IMR-90 (cell line): Measurements from ENCODE around the gene DNAJB9. TPM values are rescaled to one million over a fixed set of nuclear protein-coding genes. Genes with fewer than 3 reads are reported as not detected.

Experiments used
- ATAC-seq: fragments of 200-7000 bp; cut with Tn5 transposase; 2 replicates; pipeline ENCODE4 v1.9.1; 2020; ENCODE audit warnings: low read depth, mild to moderate bottlenecking, moderate library complexity
- BruUV-seq: library from RNA; stranded (reverse); fragments of 400-500 nt; replicated peaks from 2 replicates; lab custom pipeline; 2021; lab: Mats Ljungman, UMichigan
- CTCF ChIA-PET: fragments of 300-600 bp; formaldehyde crosslinking; extraction: SDS; loops from one replicate; lab custom pipeline; 2021; ENCODE audit warnings: antibody characterized with exemption; lab: Yijun Ruan, JAX
- POLR2A ChIA-PET: fragments of 300-600 bp; sonication (Branson Sonifier 250); formaldehyde crosslinking; loops from one replicate; lab custom pipeline; 2022; ENCODE audit warnings: antibody characterized with exemption; ENCODE audit not compliant: unreplicated experiment; lab: Charles Lee
- DNase-seq: peaks from one replicate; pipeline ENCODE4 v3.0.0; 2013
- H2AFZ ChIP-seq: replicated peaks from 2 replicates; pipeline ENCODE3; 2013; ENCODE audit warnings: low read length, mild to moderate bottlenecking; ENCODE audit not compliant: poor library complexity
- H2AK5ac ChIP-seq: 2 replicates; pipeline ENCODE4 v1.6.1; 2013; ENCODE audit warnings: low read depth, low read length, inconsistent platforms
- H2AK9ac ChIP-seq: replicated peaks from 2 replicates; pipeline ENCODE3; 2013; ENCODE audit warnings: mild to moderate bottlenecking, low read depth, low read length, moderate library complexity; ENCODE audit not compliant: poor library complexity
- H2BK120ac ChIP-seq: 2 replicates; pipeline ENCODE4 v1.6.1; 2013; ENCODE audit warnings: low read depth, low read length, inconsistent platforms
- H2BK15ac ChIP-seq: 3 replicates; pipeline ENCODE4 v1.6.1; 2013; ENCODE audit warnings: low read depth, low read length, inconsistent platforms
- H2BK20ac ChIP-seq: 2 replicates; pipeline ENCODE4 v1.6.1; 2013; ENCODE audit warnings: low read depth, mild to moderate bottlenecking, inconsistent platforms, low read length, moderate library complexity
- H2BK5ac ChIP-seq: 2 replicates; pipeline ENCODE4 v1.6.1; 2013; ENCODE audit warnings: mild to moderate bottlenecking, low read depth, low read length, inconsistent platforms; ENCODE audit not compliant: poor library complexity, severe bottlenecking
- H3K14ac ChIP-seq: replicated peaks from 2 replicates; pipeline ENCODE4 v1.6.1; 2013; ENCODE audit warnings: low read depth, low read length, inconsistent platforms
- H3K18ac ChIP-seq: 2 replicates; pipeline ENCODE4 v1.6.1; 2013; ENCODE audit warnings: low read depth, low read length, control low read depth
- H3K23ac ChIP-seq: 2 replicates; pipeline ENCODE4 v1.6.1; 2013; ENCODE audit warnings: low read depth, low read length, inconsistent platforms
- H3K27ac ChIP-seq: 2 replicates; pipeline ENCODE4 v1.5.1; 2013; ENCODE audit warnings: mild to moderate bottlenecking, control low read depth, low read length; ENCODE audit not compliant: insufficient read depth
- H3K27me3 ChIP-seq: 2 replicates; pipeline ENCODE4 v1.6.1; 2013; ENCODE audit warnings: low read length; ENCODE audit not compliant: control insufficient read depth, insufficient read depth
- H3K36me3 ChIP-seq: 2 replicates; pipeline ENCODE4 v1.6.1; 2013; ENCODE audit warnings: low read length, mixed read lengths; ENCODE audit not compliant: control insufficient read depth, insufficient read depth
- H3K4ac ChIP-seq: 2 replicates; pipeline ENCODE4 v1.6.1; 2013; ENCODE audit warnings: low read depth, low read length, inconsistent platforms
- H3K4me1 ChIP-seq: 2 replicates; pipeline ENCODE4 v1.6.1; 2013; ENCODE audit warnings: low read length, mixed read lengths; ENCODE audit not compliant: control insufficient read depth, insufficient read depth
- H3K4me2 ChIP-seq: 2 replicates; pipeline ENCODE4 v1.6.1; 2013; ENCODE audit warnings: low read depth, mild to moderate bottlenecking, control low read depth, low read length, moderate library complexity
- H3K4me3 ChIP-seq: 2 replicates; pipeline ENCODE4 v1.5.1; 2013; ENCODE audit warnings: low read depth, mild to moderate bottlenecking, control low read depth, low read length, moderate library complexity; ENCODE audit not compliant: insufficient read depth
- H3K56ac ChIP-seq: 2 replicates; pipeline ENCODE4 v1.6.1; 2013; ENCODE audit warnings: low read length, inconsistent platforms; ENCODE audit not compliant: insufficient read depth; ENCODE audit errors: extremely low read depth
- H3K79me1 ChIP-seq, 2 experiments: 2 replicates each; pipeline ENCODE4 v1.6.1; 2013; ENCODE audit warnings: low read length in 2 of 2, inconsistent platforms in 1 of 2, low read depth in 1 of 2
- H3K9ac ChIP-seq: 2 replicates; pipeline ENCODE4 v1.6.1; 2013; ENCODE audit warnings: low read depth, low read length, control low read depth
- H3K9me1 ChIP-seq: 2 replicates; pipeline ENCODE4 v1.6.1; 2013; ENCODE audit warnings: low read length, inconsistent platforms; ENCODE audit not compliant: insufficient read depth
- H3K9me3 ChIP-seq: 2 replicates; pipeline ENCODE4 v1.6.1; 2013; ENCODE audit warnings: low read length; ENCODE audit not compliant: control insufficient read depth, insufficient read depth
- H4K20me1 ChIP-seq: 2 replicates; pipeline ENCODE4 v1.6.1; 2013; ENCODE audit warnings: low read length, inconsistent platforms; ENCODE audit not compliant: insufficient read depth
- H4K5ac ChIP-seq: 2 replicates; pipeline ENCODE4 v1.6.1; 2013; ENCODE audit warnings: mild to moderate bottlenecking, low read depth, low read length, control low read depth
- H4K8ac ChIP-seq, 2 experiments: 2 replicates each; pipeline ENCODE4 v1.6.1; 2013; ENCODE audit warnings: low read depth in 2 of 2, low read length in 2 of 2, control low read depth in 1 of 2, inconsistent platforms in 1 of 2
- H4K91ac ChIP-seq: 2 replicates; pipeline ENCODE4 v1.6.1; 2013; ENCODE audit warnings: low read depth, low read length, inconsistent platforms; ENCODE audit not compliant: insufficient read depth
- BHLHE40 ChIP-seq: fragments of 150-350 bp; IDR thresholded peaks from 2 replicates; pipeline ENCODE4 v1.6.1; 2016; ENCODE audit warnings: mild to moderate bottlenecking, low read depth, low read length
- CEBPB ChIP-seq: IDR thresholded peaks from 2 replicates; pipeline ENCODE4 v1.6.1; 2012; ENCODE audit warnings: low read depth, low read length, improper control_type of control experiment
- CHD1 ChIP-seq: IDR thresholded peaks from 2 replicates; pipeline ENCODE4 v1.6.1; 2012; ENCODE audit warnings: low read depth, low read length, improper control_type of control experiment
- CTCF ChIP-seq: conservative IDR thresholded peaks from 2 replicates; pipeline ENCODE4 v1.5.1; 2012; ENCODE audit warnings: mild to moderate bottlenecking, low read depth, low read length, improper control_type of control experiment
- ELK1 ChIP-seq: fragments of 150-350 bp; IDR thresholded peaks from 2 replicates; pipeline ENCODE4 v1.6.1; 2016; ENCODE audit warnings: low read depth, mild to moderate bottlenecking, low read length, moderate library complexity, borderline replicate concordance
- FOS ChIP-seq: fragments of 150-350 bp; IDR thresholded peaks from 2 replicates; pipeline ENCODE4 v1.6.1; 2016; ENCODE audit warnings: low read depth, low read length
- MAFK ChIP-seq: IDR thresholded peaks from 2 replicates; pipeline ENCODE4 v1.6.1; 2012; ENCODE audit warnings: low read depth, low read length, improper control_type of control experiment
- MAZ ChIP-seq: IDR thresholded peaks from 2 replicates; pipeline ENCODE4 v1.6.1; 2012; ENCODE audit warnings: low read depth, mild to moderate bottlenecking, low read length, improper control_type of control experiment, moderate library complexity, borderline replicate concordance
- MXI1 ChIP-seq: IDR thresholded peaks from 2 replicates; pipeline ENCODE4 v1.6.1; 2012; ENCODE audit warnings: low read depth, mild to moderate bottlenecking, low read length, moderate library complexity, borderline replicate concordance
- NFE2L2 ChIP-seq: fragments of 150-350 bp; IDR thresholded peaks from 2 replicates; pipeline ENCODE4 v1.6.1; 2016; ENCODE audit warnings: low read depth, mild to moderate bottlenecking, low read length
- POLR2A ChIP-seq: IDR thresholded peaks from 2 replicates; pipeline ENCODE4 v1.6.1; 2012; ENCODE audit warnings: mild to moderate bottlenecking, low read depth, low read length
- RAD21 ChIP-seq: IDR thresholded peaks from 2 replicates; pipeline ENCODE4 v1.6.1; 2012; ENCODE audit warnings: low read length, improper control_type of control experiment
- RCOR1 ChIP-seq: IDR thresholded peaks from 2 replicates; pipeline ENCODE4 v1.6.1; 2012; ENCODE audit warnings: mild to moderate bottlenecking, low read length, improper control_type of control experiment; ENCODE audit not compliant: insufficient replicate concordance
- RFX5 ChIP-seq: IDR thresholded peaks from 2 replicates; pipeline ENCODE4 v1.8.0; 2012; ENCODE audit warnings: low read depth, mild to moderate bottlenecking, low read length, moderate library complexity
- SMC3 ChIP-seq: fragments of 150-350 bp; IDR thresholded peaks from 2 replicates; pipeline ENCODE4 v1.6.1; 2016; ENCODE audit warnings: low read depth, mild to moderate bottlenecking, antibody characterized with exemption, low read length, moderate library complexity
- USF2 ChIP-seq: fragments of 150-350 bp; IDR thresholded peaks from 2 replicates; pipeline ENCODE4 v1.6.1; 2017; ENCODE audit warnings: mild to moderate bottlenecking, antibody characterized with exemption, low read length, low read depth
- WGBS, 2 experiments: methylation state at CpG; one replicate each; pipeline versions ENCODE4 v1.1.5 to v1.1.7; 2013; ENCODE audit warnings: missing lambda C conversion rate in 2 of 2; ENCODE audit not compliant: insufficient read length in 1 of 2; ENCODE audit errors: extremely low coverage in 2 of 2; 5-methylcytosine and 5-hydroxymethylcytosine counted together
- dilution Hi-C: fragments of 300-500 bp; cut with HindIII; formaldehyde crosslinking; loops from one replicate; pipeline ENCODE4 v1.14.3; 2018; ENCODE audit warnings: low sequenced_read_pairs; ENCODE audit not compliant: unreplicated experiment
- in situ Hi-C: fragments of 300-500 bp; cut with MboI; formaldehyde crosslinking; loops from 3 replicates; pipeline ENCODE4 v1.14.3; 2019; ENCODE audit warnings: low sequenced_read_pairs, inconsistent platforms, mixed read lengths
- intact Hi-C: fragments of 100-400 bp; cut with micrococcal nuclease; formaldehyde crosslinking; loops from 2 replicates; pipeline ENCODE4 v1.10.0; 2022
- polyA plus RNA-seq, 3 experiments: library from polyadenylated mRNA; depleted of rRNA; stranded (reverse); fragments of >200 nt; gene quantifications; 2 replicates each; pipeline ENCODE4 v1.2.3, GENCODE V29; 2012; ENCODE audit warnings: low replicate concordance in 1 of 3
- total RNA-seq: library from RNA; depleted of rRNA; stranded (reverse); fragments of >200 nt; gene quantifications from 2 replicates; pipeline ENCODE4 v1.2.3, GENCODE V29; 2012

DNAJB9 gene
- total and polyA plus RNA-seq, 2 of the 4 experiments (the other 2 are of a cell fraction) = 3.8 to 44.6 TPM

- ChIA-PET CTCF (no interaction called here), POLR2A (no interaction called here)
- Histone ChIP-seq H3K9ac (no peak overlapping the region), H3K36me3 (no peaks in the 10 kb centered on the region), H3K4me1 (peaks cover 4% of the 10 kb centered on the region; the same call in 1 of the 2 replicates), H4K8ac (no peak overlapping the region), H3K9me1 (no peaks in the 10 kb centered on the region), H3K56ac (no peak overlapping the region), H2BK120ac (no peak overlapping the region), H2AK9ac (no peak overlapping the region), H3K79me1 (peaks cover 0 to 5% of the 10 kb centered on the region in 2 experiments; a peak in 1 of 4 replicates), H2BK15ac (no peak overlapping the region), H3K27ac (no peak overlapping the region), H3K4me2 (no peak overlapping the region), H3K14ac (no peak overlapping the region), H3K27me3 (no peaks in the 10 kb centered on the region), H4K91ac (no peak overlapping the region), H3K23ac (no peak overlapping the region), H2AK5ac (no peak overlapping the region), H2BK20ac (no peak overlapping the region), H2BK5ac (no peak overlapping the region), H3K9me3 (no peaks in the 10 kb centered on the region), H4K20me1 (peaks cover 6% of the 10 kb centered on the region; the same call in 1 of the 2 replicates), H3K4me3 (no peak overlapping the region), H3K4ac (no peak overlapping the region), H2AFZ (no peak overlapping the region), H3K18ac (no peak overlapping the region), H4K5ac (no peak overlapping the region)
- no peak for DNase-seq
- no peak for ATAC-seq
- BruUV-seq = no TSS peak
- WGBS, 2 experiments = 90% methylated on average over 2 of the region's 3 CpGs; no CpG with 5 or more reads in 1 of the 2 experiments
- TF ChIP-seq CTCF = no peak
- no peak for TF ChIP-seq ELK1
- no peak for TF ChIP-seq CHD1
- TF ChIP-seq FOS = no peak
- TF ChIP-seq NFE2L2 = no peak
- TF ChIP-seq POLR2A = no peak
- TF ChIP-seq CEBPB = no peak
- no peak for TF ChIP-seq RCOR1
- no peak for TF ChIP-seq MAFK
- TF ChIP-seq USF2 = no peak
- no peak for TF ChIP-seq RFX5
- TF ChIP-seq RAD21 = no peak
- TF ChIP-seq SMC3 = no peak
- TF ChIP-seq BHLHE40 = no peak
- TF ChIP-seq MAZ = no peak
- TF ChIP-seq MXI1 = no peak
- dilution Hi-C loops (no loop called here), in situ Hi-C loops (loop anchor here (5.0 kb wide), 1 partner anchor 43 kb away; no protein-coding TSS in a partner anchor), intact Hi-C loops (no loop called here)
Measured at GRCh38 chr7:108529341-108529740, 40.3 kb upstream of the DNAJB9 start.
